H9 (cell line): ENCODE results near the gene NUP133. TPM values are rescaled to one million over a fixed set of nuclear protein-coding genes. Genes with fewer than 3 reads are reported as not detected.

Experiments used
- DNase-seq: peaks from one replicate; pipeline ENCODE4 v3.0.0-alpha.2; 2017
- H2AFZ ChIP-seq: one replicate; pipeline ENCODE4 v1.6.1; 2013; ENCODE audit warnings: mild to moderate bottlenecking, low read length, control low read depth, moderate library complexity
- H2AK5ac ChIP-seq: 2 replicates; pipeline ENCODE4 v1.6.1; 2013; ENCODE audit warnings: low read length, control low read depth, mixed read lengths; ENCODE audit not compliant: insufficient read length
- H2BK120ac ChIP-seq: one replicate; pipeline ENCODE4 v1.6.1; 2013; ENCODE audit warnings: low read depth, mild to moderate bottlenecking, low read length, control low read depth, inconsistent platforms; ENCODE audit not compliant: poor library complexity, severe bottlenecking
- H2BK12ac ChIP-seq: 2 replicates; pipeline ENCODE4 v1.6.1; 2013; ENCODE audit warnings: low read length, control low read depth, mixed read lengths, low read depth; ENCODE audit not compliant: insufficient read length
- H2BK15ac ChIP-seq: 2 replicates; pipeline ENCODE4 v1.6.1; 2013; ENCODE audit warnings: low read depth, low read length, control low read depth
- H2BK20ac ChIP-seq: one replicate; pipeline ENCODE4 v1.6.1; 2013; ENCODE audit warnings: low read depth, mild to moderate bottlenecking, low read length, control low read depth, inconsistent platforms; ENCODE audit not compliant: poor library complexity, severe bottlenecking
- H2BK5ac ChIP-seq: 2 replicates; pipeline ENCODE4 v1.6.1; 2013; ENCODE audit warnings: low read length, control low read depth, mixed read lengths; ENCODE audit not compliant: insufficient read length
- H3K14ac ChIP-seq: 2 replicates; pipeline ENCODE4 v1.6.1; 2013; ENCODE audit warnings: low read length, control low read depth; ENCODE audit not compliant: insufficient read depth
- H3K18ac ChIP-seq: 2 replicates; pipeline ENCODE4 v1.6.1; 2013; ENCODE audit warnings: low read depth, mild to moderate bottlenecking, mixed read lengths, low read length, control low read depth; ENCODE audit not compliant: insufficient read length
- H3K23ac ChIP-seq: 2 replicates; pipeline ENCODE4 v1.6.1; 2013; ENCODE audit warnings: low read length, control low read depth, mixed read lengths, low read depth; ENCODE audit not compliant: insufficient read length
- H3K23me2 ChIP-seq: 2 replicates; pipeline ENCODE4 v1.6.1; 2013; ENCODE audit warnings: low read depth, mild to moderate bottlenecking, mixed read lengths, low read length, control low read depth; ENCODE audit not compliant: insufficient read length, poor library complexity, severe bottlenecking
- H3K27ac ChIP-seq: 2 replicates; pipeline ENCODE4 v1.5.1; 2013; ENCODE audit warnings: low read length, control low read depth, mixed read lengths, low read depth; ENCODE audit not compliant: insufficient read length
- H3K27me3 ChIP-seq: 2 replicates; pipeline ENCODE4 v1.6.1; 2013; ENCODE audit warnings: low read length, control low read depth, inconsistent platforms; ENCODE audit not compliant: insufficient read depth
- H3K4ac ChIP-seq: 2 replicates; pipeline ENCODE4 v1.6.1; 2013; ENCODE audit warnings: low read depth, mild to moderate bottlenecking, control low read depth, inconsistent platforms, low read length, moderate library complexity
- H3K4me1 ChIP-seq: 2 replicates; pipeline ENCODE4 v1.6.1; 2013; ENCODE audit warnings: low read length, control low read depth, inconsistent platforms; ENCODE audit not compliant: insufficient read depth
- H3K4me2 ChIP-seq: 2 replicates; pipeline ENCODE4 v1.6.1; 2013; ENCODE audit warnings: low read length, control low read depth, mixed read lengths; ENCODE audit not compliant: insufficient read length, insufficient read depth
- H3K56ac ChIP-seq: 2 replicates; pipeline ENCODE4 v1.6.1; 2013; ENCODE audit warnings: low read depth, mild to moderate bottlenecking, mixed read lengths, low read length, control low read depth; ENCODE audit not compliant: insufficient read length
- H3K79me1 ChIP-seq: 2 replicates; pipeline ENCODE4 v1.6.1; 2013; ENCODE audit warnings: low read depth, mild to moderate bottlenecking, moderate library complexity, low read length, control low read depth, inconsistent platforms; ENCODE audit not compliant: insufficient read depth, poor library complexity, severe bottlenecking
- H3K79me2 ChIP-seq: 2 replicates; pipeline ENCODE4 v1.6.1; 2013; ENCODE audit warnings: low read length, control low read depth, inconsistent platforms; ENCODE audit not compliant: insufficient read depth
- H3K9ac ChIP-seq: 2 replicates; pipeline ENCODE4 v1.6.1; 2013; ENCODE audit warnings: low read length, control low read depth, mixed read lengths; ENCODE audit not compliant: insufficient read length; ENCODE audit errors: extremely low read depth
- H3K9me3 ChIP-seq: one replicate; pipeline ENCODE4 v1.6.1; 2013; ENCODE audit warnings: low read depth, low read length, inconsistent platforms; ENCODE audit not compliant: control insufficient read depth
- H3T11ph ChIP-seq: one replicate; pipeline ENCODE4 v1.6.1; 2013; ENCODE audit warnings: mild to moderate bottlenecking, low read length, control low read depth, inconsistent platforms
- H4K20me1 ChIP-seq: one replicate; pipeline ENCODE4 v1.6.1; 2013; ENCODE audit not compliant: control insufficient read depth, insufficient read length, insufficient read depth
- H4K5ac ChIP-seq: 2 replicates; pipeline ENCODE4 v1.6.1; 2013; ENCODE audit warnings: low read depth, mild to moderate bottlenecking, mixed read lengths, low read length, control low read depth; ENCODE audit not compliant: insufficient read length
- H4K8ac ChIP-seq: replicated peaks from 2 replicates; pipeline ENCODE4 v1.6.1; 2013; ENCODE audit warnings: low read length, control low read depth, mixed read lengths, low read depth; ENCODE audit not compliant: insufficient read length
- H4K91ac ChIP-seq: 2 replicates; pipeline ENCODE4 v1.6.1; 2013; ENCODE audit warnings: low read depth, mild to moderate bottlenecking, moderate library complexity, mixed read lengths, low read length, control low read depth; ENCODE audit not compliant: insufficient read length
- H3K27ac Mint-ChIP-seq, 3 experiments: 2 replicates in 2 of 3; 3 replicates in 1 of 3; pipeline ENCODE4 v1.8.0; 2020 to 2021; ENCODE audit warnings: mixed read lengths in 3 of 3, mild to moderate bottlenecking in 1 of 3, moderate library complexity in 1 of 3
- H3K27me3 Mint-ChIP-seq: 2 replicates; pipeline ENCODE4 v1.8.0; 2021; ENCODE audit warnings: low read depth, mild to moderate bottlenecking, moderate library complexity, mixed read lengths
- H3K36me3 Mint-ChIP-seq, 3 experiments: 2 replicates in 2 of 3; 3 replicates in 1 of 3; pipeline ENCODE4 v1.8.0; 2020 to 2021; ENCODE audit warnings: low read depth in 3 of 3, mixed read lengths in 3 of 3; ENCODE audit not compliant: insufficient read depth in 1 of 3
- H3K4me1 Mint-ChIP-seq, 2 experiments: 2 replicates each; pipeline ENCODE4 v1.8.0; 2020; ENCODE audit warnings: mixed read lengths in 2 of 2
- H3K4me3 Mint-ChIP-seq, 2 experiments: 2 replicates in 1 of 2; 3 replicates in 1 of 2; pipeline ENCODE4 v1.8.0; 2020 to 2021; ENCODE audit warnings: mild to moderate bottlenecking in 2 of 2, mixed read lengths in 2 of 2, moderate library complexity in 1 of 2
- H3K9me3 Mint-ChIP-seq, 2 experiments: 2 replicates in 1 of 2; 3 replicates in 1 of 2; pipeline ENCODE4 v1.8.0; 2020; ENCODE audit warnings: mild to moderate bottlenecking in 2 of 2, mixed read lengths in 2 of 2, moderate library complexity in 1 of 2
- WGBS: extraction: QIAGEN DNeasy Blood & Tissue Kit; methylation state at CpG from one replicate; pipeline ENCODE4 v1.1.7; 2013; ENCODE audit warnings: missing lambda C conversion rate, low lambda C conversion rate, mixed read lengths; ENCODE audit not compliant: insufficient read length; ENCODE audit errors: extremely low coverage; 5-methylcytosine and 5-hydroxymethylcytosine counted together
- total RNA-seq: library from RNA; stranded (reverse); gene quantifications from 2 replicates; pipeline ENCODE4 v1.2.1, GENCODE V29; 2021
- TF ChIP-seq, protein P1 (sequence below): fragments of 200-600 bp; sonication (generic); conservative IDR thresholded peaks from 3 replicates; pipeline ENCODE4 v1.8.0; 2021; ENCODE audit warnings: antibody characterized with exemption, mild to moderate bottlenecking

The NUP133 gene
- total RNA-seq, 1 experiment from 2014 or later = 71.3 TPM

DNA sequence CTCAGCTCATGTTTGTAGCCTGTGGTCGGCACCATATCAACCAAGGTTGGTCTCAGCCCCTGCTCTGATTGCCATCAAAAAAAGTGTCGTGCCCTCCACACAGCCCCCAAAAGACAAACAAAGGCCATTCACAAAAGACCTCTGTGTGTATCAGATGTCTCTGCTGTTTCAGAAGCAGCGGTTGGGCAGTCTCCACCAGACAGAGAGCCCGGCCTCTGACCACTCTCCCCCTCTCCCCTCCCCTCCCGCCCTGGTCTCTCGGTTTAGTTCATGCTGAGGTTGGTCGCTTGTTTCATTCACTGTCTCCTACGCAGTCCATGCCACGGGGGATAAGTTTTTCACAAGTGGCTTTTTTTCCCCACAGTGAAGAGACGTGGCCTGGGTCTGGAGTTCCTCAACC lies 101.3 kb downstream of the NUP133 start:
- Histone ChIP-seq H3K9me3 (no peaks in the 10 kb centered on the region), H4K5ac (no peak overlapping the region), H4K20me1 (no peaks in the 10 kb centered on the region), H4K91ac (no peak overlapping the region), H3K79me2 (no peaks in the 10 kb centered on the region), H3K56ac (no peak overlapping the region), H3K23me2 (peaks cover 14% of the 10 kb centered on the region), H2BK120ac (no peak overlapping the region), H3K4me1 (peaks cover 14% of the 10 kb centered on the region; the same call in 1 of the 2 replicates), H2AFZ (no peak overlapping the region), H2BK15ac (no peak overlapping the region), H3K18ac (no peak overlapping the region), H2BK20ac (no peak overlapping the region), H3K23ac (no peak overlapping the region), H3K4ac (no peak overlapping the region), H2BK5ac (no peak overlapping the region), H3T11ph (no peak overlapping the region), H3K4me2 (peak overlapping the region; percentile 84), H3K9ac (no peak overlapping the region), H2AK5ac (no peak overlapping the region), H3K79me1 (no peaks in the 10 kb centered on the region), H3K14ac (no peak overlapping the region), H3K27ac (no peak overlapping the region), H2BK12ac (no peak overlapping the region), H4K8ac (no peak overlapping the region), H3K27me3 (peaks cover 7% of the 10 kb centered on the region; the same call in 1 of the 2 replicates)
- TF ChIP-seq, protein P1, sequence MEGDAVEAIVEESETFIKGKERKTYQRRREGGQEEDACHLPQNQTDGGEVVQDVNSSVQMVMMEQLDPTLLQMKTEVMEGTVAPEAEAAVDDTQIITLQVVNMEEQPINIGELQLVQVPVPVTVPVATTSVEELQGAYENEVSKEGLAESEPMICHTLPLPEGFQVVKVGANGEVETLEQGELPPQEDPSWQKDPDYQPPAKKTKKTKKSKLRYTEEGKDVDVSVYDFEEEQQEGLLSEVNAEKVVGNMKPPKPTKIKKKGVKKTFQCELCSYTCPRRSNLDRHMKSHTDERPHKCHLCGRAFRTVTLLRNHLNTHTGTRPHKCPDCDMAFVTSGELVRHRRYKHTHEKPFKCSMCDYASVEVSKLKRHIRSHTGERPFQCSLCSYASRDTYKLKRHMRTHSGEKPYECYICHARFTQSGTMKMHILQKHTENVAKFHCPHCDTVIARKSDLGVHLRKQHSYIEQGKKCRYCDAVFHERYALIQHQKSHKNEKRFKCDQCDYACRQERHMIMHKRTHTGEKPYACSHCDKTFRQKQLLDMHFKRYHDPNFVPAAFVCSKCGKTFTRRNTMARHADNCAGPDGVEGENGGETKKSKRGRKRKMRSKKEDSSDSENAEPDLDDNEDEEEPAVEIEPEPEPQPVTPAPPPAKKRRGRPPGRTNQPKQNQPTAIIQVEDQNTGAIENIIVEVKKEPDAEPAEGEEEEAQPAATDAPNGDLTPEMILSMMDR = no peak
- Mint-ChIP-seq H3K27me3 (peaks cover 81% of the 10 kb centered on the region), H3K4me1 (peaks cover 30 to 42% of the 10 kb centered on the region in 2 experiments), H3K36me3 (peaks cover 0 to 1% (median 0%) of the 10 kb centered on the region in 3 experiments; a peak in 1 of 7 replicates), H3K4me3 (peak overlapping the region; percentile 74 to 86), H3K9me3 (peaks cover 0 to 1% of the 10 kb centered on the region in 2 experiments; a peak in 2 of 5 replicates), H3K27ac (peak overlapping the region in 1 of 3 experiments; percentile 42; a peak in 1 of 7 replicates)
- DNase-seq = peak; percentile 69
- no CpG with 5 or more reads among the region's 10 CpGs for WGBS
